ENCODE data around the gene PAIP2. TPM values are rescaled to one million over a fixed set of nuclear protein-coding genes. Genes with fewer than 3 reads are reported as not detected.

The PAIP2 gene
- total and polyA plus RNA-seq, 12 donors: 75.7 to 318 (median 146) TPM

GRCh38 chr5:139293507-139294373, 47.9 kb upstream of the PAIP2 start, which contains the start of gene MATR3:
Gene MATR3, plus strand, starts transcription at chr5:139293740. Its CDS starts 13,676 bp downstream, at chr5:139307416.
- no peaks in the 10 kb centered on the region for H3K36me3 ChIP-seq (replicated peaks in 1 of 2)
- peaks cover 21 to 33% of the 10 kb centered on the region in 2 donors for H3K4me1 ChIP-seq (replicated peaks in 1 of 2)
- intact Hi-C loops (cut with DNase I): no loop called here
- peak within 1 kb of the TSS; percentile 99 to 100 (median 100) for H3K27ac ChIP-seq
- DNase-seq: peak; percentile 96 to 98 (median 97)
- no peaks in the 10 kb centered on the region for H3K27me3 ChIP-seq
- peak within 1 kb of the TSS; percentile 87 to 98 (median 96) for H3K4me3 ChIP-seq
- 0 to 1% (median 0%) methylated on average over 9 to 88 of the region's 88 CpGs for WGBS, 4 donors
- H3K9me3 ChIP-seq (replicated peaks in 1 of 3): no peaks in the 10 kb centered on the region
- TF ChIP-seq CTCF (IDR thresholded peaks at IDR 0.05): peak in 2 of 6 experiments; percentile 6 to 24
- peak; percentile 98 to 99 for TF ChIP-seq POLR2A (IDR thresholded peaks at IDR 0.05)

GRCh38 chr5:139294374-139295165, 47.1 kb upstream of the PAIP2 start:
- Histone ChIP-seq H3K27ac (peak overlapping the region; percentile 99 to 100 (median 100)), H3K27me3 (no peaks in the 10 kb centered on the region), H3K36me3 (replicated peaks in 1 of 2) (no peaks in the 10 kb centered on the region), H3K4me3 (peak overlapping the region; percentile 87 to 98 (median 96)), H3K9me3 (replicated peaks in 1 of 3) (no peaks in the 10 kb centered on the region), H3K4me1 (replicated peaks in 1 of 2) (peaks cover 21 to 42% of the 10 kb centered on the region in 2 donors)
- DNase-seq: peak; percentile 73 to 87 (median 80)
- WGBS, 4 donors: 0 to 1% (median 0%) methylated on average over 48 of the region's 48 CpGs
- TF ChIP-seq CTCF (IDR thresholded peaks at IDR 0.05) (peak in 1 of 6 experiments; percentile 1), POLR2A (IDR thresholded peaks at IDR 0.05) (peak in 1 of 2 donors; percentile 18)
- intact Hi-C loops (cut with DNase I): no loop called here

- intact Hi-C loops (cut with DNase I): no loop called here
- Histone ChIP-seq H3K36me3 (replicated peaks in 1 of 2) (no peaks in the 10 kb centered on the region), H3K9me3 (replicated peaks in 1 of 3) (no peaks in the 10 kb centered on the region), H3K4me3 (peak overlapping the region in 3 of 4 donors; percentile 87 to 98 (median 97)), H3K4me1 (replicated peaks in 1 of 2) (peaks cover 26 to 51% of the 10 kb centered on the region in 2 donors), H3K27ac (peak overlapping the region; percentile 99 to 100 (median 100)), H3K27me3 (no peaks in the 10 kb centered on the region)
- no peak for DNase-seq
- WGBS, 4 donors: 30 to 35% (median 32%) methylated on average over 16 of the region's 16 CpGs
- no peak for TF ChIP-seq CTCF (IDR thresholded peaks at IDR 0.05)
- TF ChIP-seq POLR2A (IDR thresholded peaks at IDR 0.05): no peak
Observed at GRCh38 chr5:139295346-139296057, 46.2 kb upstream of the PAIP2 start.

All from adrenal gland (tissue), 12 donors.